Stimulated activated CD4-positive, alpha-beta T cell treated with anti-CD3 and anti-CD28 coated beads, TNF-alpha, amount 100 ng/mL, for 48 hours (primary cell): Measurements from ENCODE around the gene SLC25A1.
"Not testable (repeated sequence)": the region's sequence is repeated elsewhere in the genome, so short reads cannot be mapped to it uniquely, and the experiment has no call there.

Experiments
- DNase-seq, 3 donors: peaks; one replicate each; pipeline ENCODE4 v3.0.0-alpha.2; 2020; ENCODE audit warnings: low read depth in 3 of 3

Gene SLC25A1

GRCh38 chr22:19166421-19166820, 12.1 kb downstream of the SLC25A1 start:
- DNase-seq: no peak

- DNase-seq: no peak
Measured at GRCh38 chr22:19164425-19164824, 14.1 kb downstream of the SLC25A1 start.

- DNase-seq: not testable (repeated sequence)
Measured at GRCh38 chr22:19158649-19159048, 19.9 kb downstream of the SLC25A1 start.

- not testable (repeated sequence) for DNase-seq
Measured at GRCh38 chr22:19156109-19156508, 22.4 kb downstream of the SLC25A1 start.

GRCh38 chr22:19152942-19153883, 25.3 kb downstream of the SLC25A1 start:
- DNase-seq: no peak

GRCh38 chr22:19151329-19152191, 27.0 kb downstream of the SLC25A1 start:
- DNase-seq: no peak

GRCh38 chr22:19150482-19151328, 27.8 kb downstream of the SLC25A1 start:
- no peak for DNase-seq

- DNase-seq: no peak
Measured at GRCh38 chr22:19149991-19150390, 28.5 kb downstream of the SLC25A1 start, which contains the start of gene GSC2. TSS of gene GSC2 (minus strand) at chr22:19150292. CDS start at chr22:19150283, 9 bp downstream.

GRCh38 chr22:19149047-19149883, 29.3 kb downstream of the SLC25A1 start:
- DNase-seq: no peak

GRCh38 chr22:19148417-19149046, 30.0 kb downstream of the SLC25A1 start:
- DNase-seq: no peak

GRCh38 chr22:19147195-19147780, 31.2 kb downstream of the SLC25A1 start:
- no peak for DNase-seq

GRCh38 chr22:19146215-19146968, 32.1 kb downstream of the SLC25A1 start:
- no peak for DNase-seq

GRCh38 chr22:19143967-19144400, 34.6 kb downstream of the SLC25A1 start:
- DNase-seq: no peak

- DNase-seq: no peak
Measured at GRCh38 chr22:19143212-19143611, 35.3 kb downstream of the SLC25A1 start.

- no peak for DNase-seq
Measured at GRCh38 chr22:19142394-19142793, 36.1 kb downstream of the SLC25A1 start.

GRCh38 chr22:19139974-19140373, 38.6 kb downstream of the SLC25A1 start:
- no peak for DNase-seq

- no peak for DNase-seq
Measured at GRCh38 chr22:19139001-19139356, 39.6 kb downstream of the SLC25A1 start.

- DNase-seq: no peak
Measured at GRCh38 chr22:19138217-19139000, 40.1 kb downstream of the SLC25A1 start.
